Measurements from ENCODE around the gene MAP4K3. TPM values are rescaled to one million over a fixed set of nuclear protein-coding genes. Genes with fewer than 3 reads are reported as not detected.
"Not testable (repeated sequence)": the region's sequence is repeated elsewhere in the genome, so short reads cannot be mapped to it uniquely, and the experiment has no call there.

MAP4K3 gene
- total and polyA plus RNA-seq, 2 donors, result 11.0 to 19.5 TPM

GRCh38 chr2:39386064-39386463, 51.0 kb downstream of the MAP4K3 start:
- Histone ChIP-seq H3K9me3 (ENCODE audit: control insufficient read depth in 2 of 2, insufficient read depth in 1 of 2, low read length in 1 of 2) (no peaks in the 10 kb centered on the region), H3K27ac (ENCODE audit: low read depth in 1 of 2, low read length in 1 of 2) (no peak overlapping the region), H3K4me1 (ENCODE audit: control insufficient read depth in 2 of 2, insufficient read depth in 2 of 2, low read length in 2 of 2) (no peaks in the 10 kb centered on the region), H3K4me3 (ENCODE audit: low read length in 2 of 2) (no peak overlapping the region), H3K36me3 (ENCODE audit: control insufficient read depth in 2 of 2, insufficient read depth in 2 of 2, low read length in 1 of 2) (no peaks in the 10 kb centered on the region), H3K27me3 (ENCODE audit: control insufficient read depth in 2 of 2, insufficient read depth in 1 of 2, low read length in 1 of 2) (no peaks in the 10 kb centered on the region)
- DNase-seq (ENCODE audit: low read depth in 6 of 9, low spot score in 9 of 9), result no peak

GRCh38 chr2:39385172-39385571, 51.9 kb downstream of the MAP4K3 start:
- DNase-seq (ENCODE audit: low read depth in 6 of 9, low spot score in 9 of 9), result no peak
- H3K4me3 ChIP-seq (ENCODE audit: low read length in 2 of 2), result no peak overlapping the region
- H3K9me3 ChIP-seq (ENCODE audit: control insufficient read depth in 2 of 2, insufficient read depth in 1 of 2, low read length in 1 of 2), result no peaks in the 10 kb centered on the region
- no peaks in the 10 kb centered on the region for H3K27me3 ChIP-seq (ENCODE audit: control insufficient read depth in 2 of 2, insufficient read depth in 1 of 2, low read length in 1 of 2)
- H3K4me1 ChIP-seq (ENCODE audit: control insufficient read depth in 2 of 2, insufficient read depth in 2 of 2, low read length in 2 of 2), result no peaks in the 10 kb centered on the region
- over 99% methylated on average over 2 of the region's 2 CpGs for WGBS
- H3K27ac ChIP-seq (ENCODE audit: low read depth in 1 of 2, low read length in 1 of 2), result no peak overlapping the region
- no peaks in the 10 kb centered on the region for H3K36me3 ChIP-seq (ENCODE audit: control insufficient read depth in 2 of 2, insufficient read depth in 2 of 2, low read length in 1 of 2)

GRCh38 chr2:39384071-39384470, 53.0 kb downstream of the MAP4K3 start:
- DNase-seq (ENCODE audit: low read depth in 6 of 9, low spot score in 9 of 9), result not testable (repeated sequence)
- WGBS, result 98% methylated on average over 11 of the region's 11 CpGs

DNA sequence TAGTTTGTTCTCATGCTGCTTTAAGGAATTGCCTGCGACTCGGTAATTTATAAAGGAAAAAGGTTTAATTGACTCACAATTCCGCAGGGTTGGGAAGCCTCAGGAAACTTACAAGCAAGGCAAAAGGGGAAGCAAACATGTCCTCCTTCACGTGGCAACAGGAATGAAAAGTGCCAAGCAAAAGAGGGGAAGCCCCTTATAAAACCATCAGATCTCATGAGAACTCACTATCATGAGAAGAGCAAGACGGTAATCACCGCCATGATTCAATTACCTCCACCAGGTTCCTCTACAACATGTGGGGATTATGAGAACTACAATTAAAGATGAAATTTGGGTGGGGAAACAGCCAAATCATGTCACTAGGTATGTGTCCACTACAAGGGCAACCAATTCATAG, 53.9 kb downstream of the MAP4K3 start:
- no peaks in the 10 kb centered on the region for H3K36me3 ChIP-seq (ENCODE audit: control insufficient read depth in 2 of 2, insufficient read depth in 2 of 2, low read length in 1 of 2)
- 96% methylated on average over 6 of the region's 6 CpGs for WGBS
- no peaks in the 10 kb centered on the region for H3K4me1 ChIP-seq (ENCODE audit: control insufficient read depth in 2 of 2, insufficient read depth in 2 of 2, low read length in 2 of 2)
- DNase-seq (ENCODE audit: low read depth in 6 of 9, low spot score in 9 of 9), result no peak
- H3K4me3 ChIP-seq (ENCODE audit: low read length in 2 of 2), result no peak overlapping the region
- no peaks in the 10 kb centered on the region for H3K27me3 ChIP-seq (ENCODE audit: control insufficient read depth in 2 of 2, insufficient read depth in 1 of 2, low read length in 1 of 2)
- H3K27ac ChIP-seq (ENCODE audit: low read depth in 1 of 2, low read length in 1 of 2), result no peak overlapping the region
- H3K9me3 ChIP-seq (ENCODE audit: control insufficient read depth in 2 of 2, insufficient read depth in 1 of 2, low read length in 1 of 2), result no peaks in the 10 kb centered on the region

More at GRCh38 chr2:39384071-39384470, 53.0 kb downstream of the MAP4K3 start:
- not testable (repeated sequence) for H3K4me3 ChIP-seq (ENCODE audit: low read length in 2 of 2); H3K36me3 ChIP-seq (ENCODE audit: control insufficient read depth in 2 of 2, insufficient read depth in 2 of 2, low read length in 1 of 2); H3K27ac ChIP-seq (ENCODE audit: low read depth in 1 of 2, low read length in 1 of 2); H3K27me3 ChIP-seq (ENCODE audit: control insufficient read depth in 2 of 2, insufficient read depth in 1 of 2, low read length in 1 of 2); H3K9me3 ChIP-seq (ENCODE audit: control insufficient read depth in 2 of 2, insufficient read depth in 1 of 2, low read length in 1 of 2); H3K4me1 ChIP-seq (ENCODE audit: control insufficient read depth in 2 of 2, insufficient read depth in 2 of 2, low read length in 2 of 2)

- Histone ChIP-seq H3K4me1 (ENCODE audit: control insufficient read depth in 2 of 2, insufficient read depth in 2 of 2, low read length in 2 of 2) (peaks cover 0 to 3% of the 10 kb centered on the region in 2 donors), H3K9me3 (ENCODE audit: control insufficient read depth in 2 of 2, insufficient read depth in 1 of 2, low read length in 1 of 2) (no peaks in the 10 kb centered on the region), H3K27me3 (ENCODE audit: control insufficient read depth in 2 of 2, insufficient read depth in 1 of 2, low read length in 1 of 2) (no peaks in the 10 kb centered on the region), H3K36me3 (ENCODE audit: control insufficient read depth in 2 of 2, insufficient read depth in 2 of 2, low read length in 1 of 2) (no peaks in the 10 kb centered on the region), H3K27ac (ENCODE audit: low read depth in 1 of 2, low read length in 1 of 2) (no peak overlapping the region), H3K4me3 (ENCODE audit: low read length in 2 of 2) (no peak overlapping the region)
- 91% methylated on average over 5 of the region's 5 CpGs for WGBS
- no peak for DNase-seq (ENCODE audit: low read depth in 6 of 9, low spot score in 9 of 9)
Measured at GRCh38 chr2:39381653-39382052, 55.4 kb downstream of the MAP4K3 start.

GRCh38 chr2:39380525-39381150, 56.4 kb downstream of the MAP4K3 start:
- H3K27ac ChIP-seq (ENCODE audit: low read depth in 1 of 2, low read length in 1 of 2), result no peak overlapping the region
- DNase-seq (ENCODE audit: low read depth in 6 of 9, low spot score in 9 of 9), result no peak
- no peak overlapping the region for H3K4me3 ChIP-seq (ENCODE audit: low read length in 2 of 2)
- H3K9me3 ChIP-seq (ENCODE audit: control insufficient read depth in 2 of 2, insufficient read depth in 1 of 2, low read length in 1 of 2), result no peaks in the 10 kb centered on the region
- WGBS, result 93% methylated on average over 2 of the region's 2 CpGs
- peaks cover 0 to 3% of the 10 kb centered on the region in 2 donors for H3K4me1 ChIP-seq (ENCODE audit: control insufficient read depth in 2 of 2, insufficient read depth in 2 of 2, low read length in 2 of 2)
- peaks cover 0 to 1% of the 10 kb centered on the region in 2 donors for H3K36me3 ChIP-seq (ENCODE audit: control insufficient read depth in 2 of 2, insufficient read depth in 2 of 2, low read length in 1 of 2)
- H3K27me3 ChIP-seq (ENCODE audit: control insufficient read depth in 2 of 2, insufficient read depth in 1 of 2, low read length in 1 of 2), result no peaks in the 10 kb centered on the region

DNA sequence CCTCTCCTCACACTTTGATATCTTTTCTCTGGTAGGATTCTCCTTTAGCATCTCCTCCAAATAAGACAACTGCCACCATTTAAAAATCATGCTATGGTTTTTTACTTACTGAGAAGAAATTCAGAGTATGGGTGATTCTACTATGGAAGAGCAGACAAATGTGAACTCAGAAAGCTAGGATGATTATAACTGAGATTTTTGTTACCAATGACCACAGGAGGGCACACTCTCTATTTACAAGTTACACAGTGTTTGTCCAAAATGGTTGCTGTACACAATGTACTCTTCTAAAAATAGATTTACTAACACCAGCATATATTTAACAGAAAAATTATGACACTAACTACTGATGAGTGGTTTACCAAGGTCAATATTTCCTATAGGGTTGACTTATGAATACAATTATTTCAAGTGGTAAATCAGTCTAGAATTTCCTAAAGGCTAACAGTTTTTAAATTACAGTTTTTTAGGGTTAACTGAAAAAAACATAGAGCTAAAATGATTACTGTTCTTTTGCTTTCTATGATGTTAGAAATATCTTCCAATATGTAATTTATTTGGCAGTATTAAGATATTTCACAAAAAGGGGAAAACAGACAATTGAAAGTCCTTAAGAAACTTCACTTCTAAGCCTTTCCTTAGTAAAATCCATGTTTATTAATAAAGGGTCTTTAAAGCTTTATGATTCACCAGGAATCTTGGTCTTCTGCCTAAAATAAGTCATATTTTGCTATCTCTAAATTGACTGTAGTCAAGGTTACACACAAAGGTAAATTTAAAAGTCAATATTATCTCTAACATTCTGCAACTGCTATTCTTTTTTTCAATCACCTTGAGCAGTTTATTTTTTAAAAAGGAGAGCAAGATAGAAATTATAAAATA, 57.2 kb downstream of the MAP4K3 start:
- no peak overlapping the region for H3K4me3 ChIP-seq (ENCODE audit: low read length in 2 of 2)
- H3K27me3 ChIP-seq (ENCODE audit: control insufficient read depth in 2 of 2, insufficient read depth in 1 of 2, low read length in 1 of 2), result no peaks in the 10 kb centered on the region
- peaks cover 0 to 3% of the 10 kb centered on the region in 2 donors for H3K4me1 ChIP-seq (ENCODE audit: control insufficient read depth in 2 of 2, insufficient read depth in 2 of 2, low read length in 2 of 2)
- DNase-seq (ENCODE audit: low read depth in 6 of 9, low spot score in 9 of 9), result peak in 8 of 9 donors; percentile 15 to 64 (median 30)
- H3K36me3 ChIP-seq (ENCODE audit: control insufficient read depth in 2 of 2, insufficient read depth in 2 of 2, low read length in 1 of 2), result peaks cover 0 to 3% of the 10 kb centered on the region in 2 donors
- H3K9me3 ChIP-seq (ENCODE audit: control insufficient read depth in 2 of 2, insufficient read depth in 1 of 2, low read length in 1 of 2), result no peaks in the 10 kb centered on the region
- H3K27ac ChIP-seq (ENCODE audit: low read depth in 1 of 2, low read length in 1 of 2), result no peak overlapping the region

DNA sequence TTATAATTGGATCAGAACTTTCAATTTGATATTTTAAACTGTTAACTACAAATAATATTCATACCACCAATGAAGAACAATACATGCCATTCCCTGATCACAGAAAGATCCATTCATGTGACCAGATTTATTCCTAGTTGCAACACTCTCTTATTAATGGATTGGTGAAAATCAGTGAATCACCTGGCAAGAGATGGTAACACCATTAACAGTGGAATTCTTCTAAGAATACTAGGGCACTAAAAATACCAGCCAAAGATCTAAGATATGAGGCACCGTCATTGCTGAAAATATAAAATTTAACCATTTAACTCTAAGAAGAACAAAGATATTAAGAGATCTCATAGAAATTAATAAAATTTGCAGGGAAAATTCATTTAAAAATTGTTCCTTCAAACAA, 58.1 kb downstream of the MAP4K3 start:
- DNase-seq (ENCODE audit: low read depth in 6 of 9, low spot score in 9 of 9), result no peak
- WGBS, result 96% methylated on average over 1 of the region's 1 CpG
- H3K4me1 ChIP-seq (ENCODE audit: control insufficient read depth in 2 of 2, insufficient read depth in 2 of 2, low read length in 2 of 2), result peaks cover 0 to 3% of the 10 kb centered on the region in 2 donors
- H3K27me3 ChIP-seq (ENCODE audit: control insufficient read depth in 2 of 2, insufficient read depth in 1 of 2, low read length in 1 of 2), result no peaks in the 10 kb centered on the region
- H3K27ac ChIP-seq (ENCODE audit: low read depth in 1 of 2, low read length in 1 of 2), result no peak overlapping the region
- H3K9me3 ChIP-seq (ENCODE audit: control insufficient read depth in 2 of 2, insufficient read depth in 1 of 2, low read length in 1 of 2), result no peaks in the 10 kb centered on the region
- peaks cover 0 to 5% of the 10 kb centered on the region in 2 donors for H3K36me3 ChIP-seq (ENCODE audit: control insufficient read depth in 2 of 2, insufficient read depth in 2 of 2, low read length in 1 of 2)
- no peak overlapping the region for H3K4me3 ChIP-seq (ENCODE audit: low read length in 2 of 2)

DNA sequence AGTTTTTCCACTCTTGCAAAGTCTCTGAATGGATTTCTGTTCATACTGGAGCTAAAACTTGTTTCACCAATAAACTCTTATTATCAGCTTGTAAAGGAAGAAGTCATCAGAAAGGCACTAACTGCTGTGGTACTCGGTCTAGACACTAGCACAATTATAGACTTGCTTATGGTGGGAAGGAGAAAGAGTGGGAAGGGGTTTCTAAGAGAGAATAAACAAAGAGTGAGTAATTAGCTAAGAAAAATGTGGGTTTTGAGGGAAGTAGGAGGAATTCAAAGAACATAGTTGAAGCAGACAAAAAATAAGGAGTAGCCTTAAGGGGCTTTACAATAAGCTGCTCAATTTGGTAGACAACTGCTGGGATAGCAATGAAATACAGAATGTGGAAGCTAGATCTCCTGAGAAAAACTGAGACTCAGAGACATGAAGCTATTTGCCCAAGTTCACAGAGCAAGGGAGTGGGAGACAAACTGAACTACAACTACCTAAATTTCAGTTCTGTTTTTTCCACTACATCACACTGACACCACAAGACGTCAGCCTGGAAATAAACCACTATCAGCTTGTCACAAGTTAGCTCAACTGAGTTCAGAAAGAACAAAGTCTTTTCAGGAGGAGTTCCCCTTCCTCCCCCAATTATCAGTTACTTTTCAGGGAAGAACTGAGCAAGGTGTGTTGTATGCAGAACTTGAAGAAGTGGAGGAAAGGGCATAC, 59.7 kb downstream of the MAP4K3 start:
- Histone ChIP-seq H3K4me1 (ENCODE audit: control insufficient read depth in 2 of 2, insufficient read depth in 2 of 2, low read length in 2 of 2) (peaks cover 0 to 3% of the 10 kb centered on the region in 2 donors), H3K27me3 (ENCODE audit: control insufficient read depth in 2 of 2, insufficient read depth in 1 of 2, low read length in 1 of 2) (no peaks in the 10 kb centered on the region), H3K27ac (ENCODE audit: low read depth in 1 of 2, low read length in 1 of 2) (peak overlapping the region; percentile 2 to 34), H3K4me3 (ENCODE audit: low read length in 2 of 2) (no peak overlapping the region), H3K9me3 (ENCODE audit: control insufficient read depth in 2 of 2, insufficient read depth in 1 of 2, low read length in 1 of 2) (no peaks in the 10 kb centered on the region), H3K36me3 (ENCODE audit: control insufficient read depth in 2 of 2, insufficient read depth in 2 of 2, low read length in 1 of 2) (peaks cover 0 to 5% of the 10 kb centered on the region in 2 donors)
- DNase-seq (ENCODE audit: low read depth in 6 of 9, low spot score in 9 of 9), result peak in 6 of 9 donors; percentile 17 to 61 (median 26)
- WGBS, result 55% methylated on average over 2 of the region's 2 CpGs

All from thymus (tissue), 11 donors.